GM23338 (cell line): Measurements from ENCODE around the gene C5orf58. TPM values are rescaled to one million over a fixed set of nuclear protein-coding genes. Genes with fewer than 3 reads are reported as not detected.

Experiments used
- ATAC-seq: fragments of 200-7000 bp; cut with Tn5 transposase; 3 replicates; pipeline ENCODE4 v1.9.1; 2020
- DNase-seq: peaks from one replicate; pipeline ENCODE4 v3.0.0-alpha.2; 2015; ENCODE audit warnings: low spot score
- H2AFZ ChIP-seq: fragments of 200-600 bp; sonication (generic); 2 replicates; pipeline ENCODE4 v1.8.0; 2016; ENCODE audit warnings: antibody characterized with exemption, mild to moderate bottlenecking, moderate library complexity
- H3F3A ChIP-seq: fragments of 200-600 bp; sonication (generic); replicated peaks from 2 replicates; pipeline ENCODE4 v1.8.0; 2017; ENCODE audit warnings: antibody characterized with exemption, mixed run types, low read depth
- H3K27ac ChIP-seq: fragments of 200-600 bp; sonication (generic); 2 replicates; pipeline ENCODE4 v1.6.1; 2016; ENCODE audit warnings: low read depth
- H3K27me3 ChIP-seq: fragments of 200-600 bp; sonication (generic); 2 replicates; pipeline ENCODE4 v1.8.0; 2016; ENCODE audit warnings: mild to moderate bottlenecking, mixed run types, moderate library complexity; ENCODE audit not compliant: insufficient read depth
- H3K36me3 ChIP-seq: fragments of 200-600 bp; sonication (generic); 2 replicates; pipeline ENCODE4 v1.8.0; 2016; ENCODE audit warnings: mild to moderate bottlenecking; ENCODE audit not compliant: insufficient read depth
- H3K4me1 ChIP-seq: fragments of 200-600 bp; sonication (generic); 2 replicates; pipeline ENCODE4 v1.8.0; 2016; ENCODE audit warnings: mild to moderate bottlenecking, moderate library complexity; ENCODE audit not compliant: insufficient read depth
- H3K4me2 ChIP-seq: fragments of 200-600 bp; sonication (generic); 2 replicates; pipeline ENCODE4 v1.7.1; 2017; ENCODE audit warnings: mixed run types
- H3K4me3 ChIP-seq: fragments of 200-600 bp; sonication (generic); 2 replicates; pipeline ENCODE4 v1.6.1; 2016; ENCODE audit warnings: mixed run types
- H3K79me2 ChIP-seq: fragments of 200-600 bp; sonication (generic); replicated peaks from 2 replicates; pipeline ENCODE4 v1.8.0; 2017; ENCODE audit warnings: mild to moderate bottlenecking; ENCODE audit not compliant: insufficient read depth
- H3K9me2 ChIP-seq: fragments of 200-600 bp; sonication (generic); 2 replicates; pipeline ENCODE4 v1.8.0; 2017; ENCODE audit not compliant: insufficient read depth
- H4K20me1 ChIP-seq: fragments of 200-600 bp; sonication (generic); replicated peaks from 2 replicates; pipeline ENCODE4 v1.8.0; 2017; ENCODE audit warnings: mild to moderate bottlenecking; ENCODE audit not compliant: insufficient read depth
- H3K27ac Mint-ChIP-seq: 2 replicates; pipeline ENCODE4 v1.8.0; 2020; ENCODE audit warnings: inconsistent platforms, mild to moderate bottlenecking, moderate library complexity, mixed read lengths
- H3K27me3 Mint-ChIP-seq: 3 replicates; pipeline ENCODE4 v1.8.0; 2022; ENCODE audit warnings: low read depth, mild to moderate bottlenecking, moderate library complexity, mixed read lengths, inconsistent platforms; ENCODE audit not compliant: insufficient read depth, poor library complexity
- H3K36me3 Mint-ChIP-seq: 3 replicates; pipeline ENCODE4 v1.8.0; 2021; ENCODE audit warnings: low read depth, mild to moderate bottlenecking, inconsistent platforms, moderate library complexity, mixed read lengths
- H3K4me1 Mint-ChIP-seq: 3 replicates; pipeline ENCODE4 v1.8.0; 2020; ENCODE audit warnings: mild to moderate bottlenecking, inconsistent platforms, mixed read lengths
- H3K4me3 Mint-ChIP-seq: 3 replicates; pipeline ENCODE4 v1.8.0; 2021; ENCODE audit warnings: moderate library complexity, mild to moderate bottlenecking, inconsistent platforms, mixed read lengths
- H3K9me3 Mint-ChIP-seq: 3 replicates; pipeline ENCODE4 v1.8.0; 2020; ENCODE audit warnings: moderate library complexity, mild to moderate bottlenecking, inconsistent platforms, mixed read lengths
- CREB1 ChIP-seq: fragments of 250-450 bp; sonication (Bioruptor Pico); IDR thresholded peaks from 2 replicates; pipeline ENCODE4 v1.5.0; 2020; ENCODE audit warnings: low read depth, mild to moderate bottlenecking, moderate library complexity
- CTCF ChIP-seq, 2 experiments: fragments of 200-600 bp in 1 of 2; sonication (generic) in 1 of 2; conservative IDR thresholded peaks; 2 replicates each; pipeline versions ENCODE4 v1.5.1 to v1.6.1; 2016 to 2017; ENCODE audit warnings: antibody characterized with exemption in 2 of 2, low read depth in 2 of 2, mild to moderate bottlenecking in 2 of 2, moderate library complexity in 1 of 2
- EZH2 ChIP-seq: fragments of 200-600 bp; sonication (generic); IDR thresholded peaks from one replicate; pipeline ENCODE4 v1.8.0; 2017; ENCODE audit warnings: antibody characterized with exemption, mild to moderate bottlenecking, low read depth; ENCODE audit not compliant: unreplicated experiment
- JUNB ChIP-seq: IDR thresholded peaks from one replicate; pipeline ENCODE4 v1.6.1; 2016; ENCODE audit warnings: antibody characterized with exemption; ENCODE audit not compliant: unreplicated experiment
- NANOG ChIP-seq: IDR thresholded peaks from 2 replicates; pipeline ENCODE4 v1.6.1; 2016; ENCODE audit warnings: antibody characterized with exemption, borderline replicate concordance
- POLR2AphosphoS5 ChIP-seq: IDR thresholded peaks from 2 replicates; pipeline ENCODE4 v1.6.1; 2016; ENCODE audit warnings: antibody characterized with exemption, low read depth
- REST ChIP-seq: IDR thresholded peaks from one replicate; pipeline ENCODE4 v1.6.1; 2018; ENCODE audit warnings: antibody characterized with exemption; ENCODE audit not compliant: unreplicated experiment
- ZNF114 ChIP-seq: fragments of 250-450 bp; sonication (Bioruptor Pico); IDR thresholded peaks from 2 replicates; pipeline ENCODE4 v1.5.0; 2020; ENCODE audit warnings: mild to moderate bottlenecking, moderate library complexity
- ZNF331 ChIP-seq: fragments of 250-450 bp; sonication (Bioruptor Pico); IDR thresholded peaks from 2 replicates; pipeline ENCODE4 v1.5.0; 2020; ENCODE audit warnings: low read depth, mild to moderate bottlenecking, moderate library complexity
- polyA plus RNA-seq: library from polyadenylated mRNA; unstranded; fragments of >200 nt; fragmentation: Nextera tagmentation; extraction: Ambion mirVana; gene quantifications from 2 replicates; pipeline ENCODE4 v1.2.1, GENCODE V29; 2016
- total RNA-seq: library from RNA; depleted of rRNA; stranded (reverse); fragments of >200 nt; shearing (Covaris generic); gene quantifications from 2 replicates; pipeline ENCODE4 v1.2.3, GENCODE V29; 2014

Gene C5orf58
- total and polyA plus RNA-seq, 2 experiments from 2014 or later: 1.0 to 9.1 TPM

GRCh38 chr5:170186156-170186555, 46.6 kb upstream of the C5orf58 start (continued):
- TF ChIP-seq REST (no peak), ZNF331 (CRISPR knock-in tag) (no peak), NANOG (no peak), EZH2 (no peak), ZNF114 (CRISPR knock-in tag) (no peak), JUNB (no peak), POLR2AphosphoS5 (no peak)

- Mint-ChIP-seq H3K9me3 (no peaks in the 10 kb centered on the region), H3K4me1 (peaks cover 14% of the 10 kb centered on the region), H3K36me3 (no peaks in the 10 kb centered on the region), H3K27me3 (no peaks in the 10 kb centered on the region), H3K4me3 (no peak overlapping the region), H3K27ac (no peak overlapping the region)
- Histone ChIP-seq H3K36me3 (no peaks in the 10 kb centered on the region), H3F3A (no peaks in the 10 kb centered on the region), H3K9me2 (peaks cover 4% of the 10 kb centered on the region; the same call in 1 of the 2 replicates), H3K4me1 (peaks cover 9% of the 10 kb centered on the region), H3K4me2 (no peak overlapping the region), H3K27ac (no peak overlapping the region), H3K4me3 (no peak overlapping the region), H3K79me2 (no peaks in the 10 kb centered on the region), H4K20me1 (no peaks in the 10 kb centered on the region), H3K27me3 (no peaks in the 10 kb centered on the region), H2AFZ (no peak overlapping the region)
- DNase-seq (no peak), ATAC-seq (no peak)
- TF ChIP-seq CTCF (conservative IDR thresholded peaks at IDR 0.05; ENCODE audit: low read depth in 2 of 2) (no peak), NANOG (no peak), REST (no peak), EZH2 (no peak), CREB1 (no peak), ZNF331 (CRISPR knock-in tag) (no peak), POLR2AphosphoS5 (no peak), JUNB (no peak)
These were observed 45.9 kb upstream of the C5orf58 start for GRCh38 chr5:170186856-170187255.
